B cell (primary cell): ENCODE data around the gene AMTN. TPM values are rescaled to one million over a fixed set of nuclear protein-coding genes. Genes with fewer than 3 reads are reported as not detected.
"Not testable (repeated sequence)": the region's sequence is repeated elsewhere in the genome, so short reads cannot be mapped to it uniquely, and the experiment has no call there.

Experiments
- ATAC-seq: fragments of 200-7000 bp; cut with Tn5 transposase; one replicate; pipeline ENCODE4 v1.10.0; 2021; ENCODE audit warnings: low read depth, mild to moderate bottlenecking, moderate number of reproducible peaks, moderate library complexity
- CTCF ChIA-PET: fragments of 350-600 bp; sonication (Branson Sonifier 250); formaldehyde crosslinking; loops from one replicate; lab custom pipeline; 2021; ENCODE audit warnings: antibody characterized with exemption, inconsistent platforms; lab: Charles Lee
- POLR2A ChIA-PET: fragments of 350-600 bp; sonication (Branson Sonifier 250); formaldehyde crosslinking; loops from one replicate; lab custom pipeline; 2021; ENCODE audit warnings: antibody characterized with exemption; lab: Charles Lee
- DNase-seq: peaks from one replicate; pipeline ENCODE4 v3.0.0; 2013
- H2AFZ ChIP-seq: 2 replicates; pipeline ENCODE4 v1.6.1; 2012; ENCODE audit warnings: mild to moderate bottlenecking, low read depth, low read length; ENCODE audit not compliant: insufficient read depth, poor library complexity, severe bottlenecking
- H3K27ac ChIP-seq, 2 donors: 1 replicate in 1 of 2; 2 replicates in 1 of 2; pipeline ENCODE4 v1.5.1; 2012 to 2013; ENCODE audit warnings: low read length in 2 of 2, mild to moderate bottlenecking in 2 of 2, moderate library complexity in 1 of 2
- H3K27me3 ChIP-seq, 4 experiments: fragments of 200-600 bp in 1 of 4; sonication (generic) in 1 of 4; replicated peaks in 1 of 4; 1 replicate in 2 of 4; 2 replicates in 2 of 4; pipeline versions ENCODE4 v1.6.1 to v1.7.0; 2013 to 2016; ENCODE audit warnings: low read length in 3 of 4, mild to moderate bottlenecking in 2 of 4, mixed read lengths in 1 of 4, moderate library complexity in 1 of 4; ENCODE audit not compliant: insufficient read depth in 4 of 4, control insufficient read depth in 3 of 4; ENCODE audit errors: control extremely low read depth in 1 of 4
- H3K36me3 ChIP-seq, 2 experiments: replicated peaks in 1 of 2; 1 replicate in 1 of 2; 2 replicates in 1 of 2; pipeline versions ENCODE4 v1.6.1 to v1.7.1; 2013; ENCODE audit warnings: low read length in 1 of 2; ENCODE audit not compliant: insufficient read depth in 2 of 2, control insufficient read depth in 1 of 2; ENCODE audit errors: control extremely low read depth in 1 of 2, extremely low read depth in 1 of 2
- H3K4me1 ChIP-seq, 2 donors: fragments of 200-600 bp in 1 of 2; sonication (generic) in 1 of 2; 1 replicate in 1 of 2; 2 replicates in 1 of 2; pipeline versions ENCODE4 v1.5.1 to v1.6.1; 2013 to 2017; ENCODE audit warnings: low read length in 2 of 2; ENCODE audit not compliant: control insufficient read depth in 2 of 2, insufficient read depth in 2 of 2
- H3K4me2 ChIP-seq: replicated peaks from 2 replicates; pipeline ENCODE3; 2012; ENCODE audit warnings: mild to moderate bottlenecking, low read depth, low read length; ENCODE audit not compliant: poor library complexity, severe bottlenecking
- H3K4me3 ChIP-seq, 5 experiments: fragments of 200-600 bp in 1 of 5; sonication (generic) in 1 of 5; 1 replicate in 3 of 5; 2 replicates in 2 of 5; pipeline versions ENCODE4 v1.5.1 to v1.7.0; 2011 to 2016; ENCODE audit warnings: low read length in 4 of 5, mild to moderate bottlenecking in 4 of 5, low read depth in 2 of 5, control low read depth in 1 of 5, moderate library complexity in 1 of 5; ENCODE audit not compliant: insufficient read depth in 1 of 5; ENCODE audit errors: control extremely low read depth in 1 of 5, extremely low read depth in 1 of 5
- H3K79me2 ChIP-seq: fragments of 200-600 bp; sonication (generic); one replicate; pipeline ENCODE4 v1.6.0; 2016; ENCODE audit warnings: low read length; ENCODE audit not compliant: control insufficient read depth, insufficient read depth
- H3K9ac ChIP-seq: fragments of 200-600 bp; sonication (generic); 2 replicates; pipeline ENCODE4 v1.6.1; 2017; ENCODE audit warnings: mild to moderate bottlenecking, low read length, moderate library complexity
- H3K9me3 ChIP-seq, 3 donors: one replicate each; pipeline versions ENCODE4 v1.6.1 to v1.7.1; 2013; ENCODE audit warnings: low read length in 2 of 3; ENCODE audit not compliant: control insufficient read depth in 2 of 3, insufficient read depth in 1 of 3; ENCODE audit errors: control extremely low read depth in 1 of 3
- H4K20me1 ChIP-seq: 2 replicates; pipeline ENCODE4 v1.6.0; 2012; ENCODE audit warnings: mild to moderate bottlenecking, low read length; ENCODE audit not compliant: insufficient read depth, control insufficient read depth, poor library complexity, severe bottlenecking
- H3K27ac Mint-ChIP-seq: one replicate; pipeline ENCODE4 v1.8.0; 2021; ENCODE audit warnings: mixed read lengths
- H3K27me3 Mint-ChIP-seq: one replicate; pipeline ENCODE4 v1.8.0; 2021; ENCODE audit warnings: mixed read lengths
- H3K4me1 Mint-ChIP-seq: one replicate; pipeline ENCODE4 v1.8.0; 2021; ENCODE audit warnings: mixed read lengths
- H3K4me3 Mint-ChIP-seq: one replicate; pipeline ENCODE4 v1.8.0; 2021; ENCODE audit warnings: mixed read lengths
- H3K9me3 Mint-ChIP-seq: one replicate; pipeline ENCODE4 v1.8.0; 2022; ENCODE audit warnings: mixed read lengths; ENCODE audit not compliant: insufficient read depth
- CTCF ChIP-seq: fragments of 200-600 bp; IDR thresholded peaks from one replicate; pipeline ENCODE4 v1.8.0; 2022; ENCODE audit warnings: antibody characterized with exemption, mild to moderate bottlenecking
- EZH2 ChIP-seq: IDR thresholded peaks from 2 replicates; pipeline ENCODE4 v1.6.1; 2012; ENCODE audit warnings: borderline replicate concordance, low read depth, mild to moderate bottlenecking, moderate library complexity, low read length; ENCODE audit not compliant: insufficient read depth, poor library complexity, severe bottlenecking
- WGBS: methylation state at CpG from one replicate; pipeline ENCODE4 v1.1.5; 2013; ENCODE audit warnings: missing lambda C conversion rate; ENCODE audit not compliant: insufficient coverage; 5-methylcytosine and 5-hydroxymethylcytosine counted together
- intact Hi-C: fragments of 100-400 bp; cut with micrococcal nuclease; formaldehyde crosslinking; loops from one replicate; pipeline ENCODE4 v1.10.0; 2022
- polyA plus RNA-seq: library from polyadenylated mRNA; depleted of rRNA; stranded (reverse); fragments of >200 nt; gene quantifications from 2 replicates; pipeline ENCODE4 v1.2.3, GENCODE V29; 2012
- total RNA-seq, 2 donors: library from RNA; stranded (reverse); fragments of 120-200 nt in 1 of 2; gene quantifications; 1 replicate in 1 of 2; 2 replicates in 1 of 2; pipeline versions ENCODE4 v1.2.3 to v1.2.4, GENCODE V29; 2013 to 2022

The AMTN gene
- total and polyA plus RNA-seq, 2 donors (not counting 1 experiment from before 2014, with no cell fraction given), result not detected

DNA sequence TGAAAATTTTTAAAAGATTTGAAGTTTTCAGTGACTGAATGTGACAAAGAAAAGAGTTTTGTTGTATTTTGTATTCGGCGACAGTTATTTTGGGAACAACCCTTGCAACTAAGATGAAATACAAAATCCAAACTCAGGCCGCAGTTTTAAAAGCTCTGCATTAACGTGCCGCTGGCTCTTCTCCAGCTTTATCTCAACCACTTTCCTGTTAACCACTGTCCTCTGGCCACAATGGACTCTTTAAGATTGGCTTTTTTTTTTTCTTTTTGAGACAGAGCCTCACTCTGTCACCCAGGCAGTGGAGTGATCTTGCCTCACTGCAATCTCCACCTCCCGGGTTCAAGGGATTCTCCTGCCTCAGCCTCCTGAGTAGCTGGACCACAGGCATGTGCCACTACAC, 22.1 kb upstream of the AMTN start:
- Histone ChIP-seq H3K4me1 (no peaks in the 10 kb centered on the region), H4K20me1 (no peaks in the 10 kb centered on the region), H2AFZ (no peak overlapping the region), H3K9me3 (no peaks in the 10 kb centered on the region), H3K4me3 (no peak overlapping the region), H3K27ac (no peak overlapping the region), H3K9ac (no peak overlapping the region), H3K36me3 (no peaks in the 10 kb centered on the region), H3K27me3 (no peaks in the 10 kb centered on the region), H3K79me2 (no peaks in the 10 kb centered on the region), H3K4me2 (no peak overlapping the region)
- H3K27me3 Mint-ChIP-seq, result no peaks in the 10 kb centered on the region
- intact Hi-C loops, result no loop called here
- 88% methylated on average over 4 of the region's 6 CpGs for WGBS
- CTCF ChIA-PET, result no interaction called here
- POLR2A ChIA-PET, result no interaction called here
- ATAC-seq (no peak), DNase-seq (no peak)
- H3K27ac Mint-ChIP-seq, result no peak overlapping the region
- no peak overlapping the region for H3K4me3 Mint-ChIP-seq
- H3K9me3 Mint-ChIP-seq, result no peaks in the 10 kb centered on the region
- no peaks in the 10 kb centered on the region for H3K4me1 Mint-ChIP-seq
- no peak for TF ChIP-seq EZH2
- TF ChIP-seq CTCF, result no peak

GRCh38 chr4:70501838-70502237, 16.5 kb upstream of the AMTN start:
- H3K4me3 ChIP-seq, H3K4me2 ChIP-seq, H3K27ac ChIP-seq, H3K36me3 ChIP-seq, ATAC-seq, H3K27me3 ChIP-seq, H3K27ac Mint-ChIP-seq, H3K27me3 Mint-ChIP-seq, H3K4me1 ChIP-seq, H3K9me3 Mint-ChIP-seq, H2AFZ ChIP-seq, H3K9me3 ChIP-seq, H4K20me1 ChIP-seq, H3K4me3 Mint-ChIP-seq, H3K79me2 ChIP-seq, H3K4me1 Mint-ChIP-seq, DNase-seq, CTCF ChIA-PET, H3K9ac ChIP-seq: not testable (repeated sequence)
- no CpG with 5 or more reads among the region's 8 CpGs for WGBS
- intact Hi-C loops, result loop anchor here (10.0 kb wide), 1 partner anchor 817 kb away; no protein-coding TSS in a partner anchor
- POLR2A ChIA-PET, result interaction anchor here (0.7 kb wide), 1 partner anchor 54 kb away, joined by 4 read pairs; no protein-coding TSS in a partner anchor
